IMR-90 (cell line): ENCODE results near the gene FGF9. TPM values are rescaled to one million over a fixed set of nuclear protein-coding genes. Genes with fewer than 3 reads are reported as not detected.

ENCODE experiments used
- ATAC-seq: fragments of 200-7000 bp; cut with Tn5 transposase; 2 replicates; pipeline ENCODE4 v1.9.1; 2020; ENCODE audit warnings: low read depth, mild to moderate bottlenecking, moderate library complexity
- BruUV-seq: library from RNA; stranded (reverse); fragments of 400-500 nt; replicated peaks from 2 replicates; lab custom pipeline; 2021; lab: Mats Ljungman, UMichigan
- CTCF ChIA-PET: fragments of 300-600 bp; formaldehyde crosslinking; extraction: SDS; loops from one replicate; lab custom pipeline; 2021; ENCODE audit warnings: antibody characterized with exemption; lab: Yijun Ruan, JAX
- POLR2A ChIA-PET: fragments of 300-600 bp; sonication (Branson Sonifier 250); formaldehyde crosslinking; loops from one replicate; lab custom pipeline; 2022; ENCODE audit warnings: antibody characterized with exemption; ENCODE audit not compliant: unreplicated experiment; lab: Charles Lee
- DNase-seq: peaks from one replicate; pipeline ENCODE4 v3.0.0; 2013
- H2AFZ ChIP-seq: replicated peaks from 2 replicates; pipeline ENCODE3; 2013; ENCODE audit warnings: low read length, mild to moderate bottlenecking; ENCODE audit not compliant: poor library complexity
- H2AK5ac ChIP-seq: 2 replicates; pipeline ENCODE4 v1.6.1; 2013; ENCODE audit warnings: low read depth, low read length, inconsistent platforms
- H2AK9ac ChIP-seq: replicated peaks from 2 replicates; pipeline ENCODE3; 2013; ENCODE audit warnings: mild to moderate bottlenecking, low read depth, low read length, moderate library complexity; ENCODE audit not compliant: poor library complexity
- H2BK120ac ChIP-seq: 2 replicates; pipeline ENCODE4 v1.6.1; 2013; ENCODE audit warnings: low read depth, low read length, inconsistent platforms
- H2BK15ac ChIP-seq: 3 replicates; pipeline ENCODE4 v1.6.1; 2013; ENCODE audit warnings: low read depth, low read length, inconsistent platforms
- H2BK20ac ChIP-seq: 2 replicates; pipeline ENCODE4 v1.6.1; 2013; ENCODE audit warnings: low read depth, mild to moderate bottlenecking, inconsistent platforms, low read length, moderate library complexity
- H2BK5ac ChIP-seq: 2 replicates; pipeline ENCODE4 v1.6.1; 2013; ENCODE audit warnings: mild to moderate bottlenecking, low read depth, low read length, inconsistent platforms; ENCODE audit not compliant: poor library complexity, severe bottlenecking
- H3K14ac ChIP-seq: replicated peaks from 2 replicates; pipeline ENCODE4 v1.6.1; 2013; ENCODE audit warnings: low read depth, low read length, inconsistent platforms
- H3K18ac ChIP-seq: 2 replicates; pipeline ENCODE4 v1.6.1; 2013; ENCODE audit warnings: low read depth, low read length, control low read depth
- H3K23ac ChIP-seq: 2 replicates; pipeline ENCODE4 v1.6.1; 2013; ENCODE audit warnings: low read depth, low read length, inconsistent platforms
- H3K27ac ChIP-seq: 2 replicates; pipeline ENCODE4 v1.5.1; 2013; ENCODE audit warnings: mild to moderate bottlenecking, control low read depth, low read length; ENCODE audit not compliant: insufficient read depth
- H3K27me3 ChIP-seq: 2 replicates; pipeline ENCODE4 v1.6.1; 2013; ENCODE audit warnings: low read length; ENCODE audit not compliant: control insufficient read depth, insufficient read depth
- H3K36me3 ChIP-seq: 2 replicates; pipeline ENCODE4 v1.6.1; 2013; ENCODE audit warnings: low read length, mixed read lengths; ENCODE audit not compliant: control insufficient read depth, insufficient read depth
- H3K4ac ChIP-seq: 2 replicates; pipeline ENCODE4 v1.6.1; 2013; ENCODE audit warnings: low read depth, low read length, inconsistent platforms
- H3K4me1 ChIP-seq: 2 replicates; pipeline ENCODE4 v1.6.1; 2013; ENCODE audit warnings: low read length, mixed read lengths; ENCODE audit not compliant: control insufficient read depth, insufficient read depth
- H3K4me2 ChIP-seq: 2 replicates; pipeline ENCODE4 v1.6.1; 2013; ENCODE audit warnings: low read depth, mild to moderate bottlenecking, control low read depth, low read length, moderate library complexity
- H3K4me3 ChIP-seq: 2 replicates; pipeline ENCODE4 v1.5.1; 2013; ENCODE audit warnings: low read depth, mild to moderate bottlenecking, control low read depth, low read length, moderate library complexity; ENCODE audit not compliant: insufficient read depth
- H3K56ac ChIP-seq: 2 replicates; pipeline ENCODE4 v1.6.1; 2013; ENCODE audit warnings: low read length, inconsistent platforms; ENCODE audit not compliant: insufficient read depth; ENCODE audit errors: extremely low read depth
- H3K79me1 ChIP-seq, 2 experiments: 2 replicates each; pipeline ENCODE4 v1.6.1; 2013; ENCODE audit warnings: low read length in 2 of 2, inconsistent platforms in 1 of 2, low read depth in 1 of 2
- H3K9ac ChIP-seq: 2 replicates; pipeline ENCODE4 v1.6.1; 2013; ENCODE audit warnings: low read depth, low read length, control low read depth
- H3K9me1 ChIP-seq: 2 replicates; pipeline ENCODE4 v1.6.1; 2013; ENCODE audit warnings: low read length, inconsistent platforms; ENCODE audit not compliant: insufficient read depth
- H3K9me3 ChIP-seq: 2 replicates; pipeline ENCODE4 v1.6.1; 2013; ENCODE audit warnings: low read length; ENCODE audit not compliant: control insufficient read depth, insufficient read depth
- H4K20me1 ChIP-seq: 2 replicates; pipeline ENCODE4 v1.6.1; 2013; ENCODE audit warnings: low read length, inconsistent platforms; ENCODE audit not compliant: insufficient read depth
- H4K5ac ChIP-seq: 2 replicates; pipeline ENCODE4 v1.6.1; 2013; ENCODE audit warnings: mild to moderate bottlenecking, low read depth, low read length, control low read depth
- H4K8ac ChIP-seq, 2 experiments: 2 replicates each; pipeline ENCODE4 v1.6.1; 2013; ENCODE audit warnings: low read depth in 2 of 2, low read length in 2 of 2, control low read depth in 1 of 2, inconsistent platforms in 1 of 2
- H4K91ac ChIP-seq: 2 replicates; pipeline ENCODE4 v1.6.1; 2013; ENCODE audit warnings: low read depth, low read length, inconsistent platforms; ENCODE audit not compliant: insufficient read depth
- CEBPB ChIP-seq: IDR thresholded peaks from 2 replicates; pipeline ENCODE4 v1.6.1; 2012; ENCODE audit warnings: low read depth, low read length, improper control_type of control experiment
- FOS ChIP-seq: fragments of 150-350 bp; IDR thresholded peaks from 2 replicates; pipeline ENCODE4 v1.6.1; 2016; ENCODE audit warnings: low read depth, low read length
- MAFK ChIP-seq: IDR thresholded peaks from 2 replicates; pipeline ENCODE4 v1.6.1; 2012; ENCODE audit warnings: low read depth, low read length, improper control_type of control experiment
- RCOR1 ChIP-seq: IDR thresholded peaks from 2 replicates; pipeline ENCODE4 v1.6.1; 2012; ENCODE audit warnings: mild to moderate bottlenecking, low read length, improper control_type of control experiment; ENCODE audit not compliant: insufficient replicate concordance
- RFX5 ChIP-seq: IDR thresholded peaks from 2 replicates; pipeline ENCODE4 v1.8.0; 2012; ENCODE audit warnings: low read depth, mild to moderate bottlenecking, low read length, moderate library complexity
- SMC3 ChIP-seq: fragments of 150-350 bp; IDR thresholded peaks from 2 replicates; pipeline ENCODE4 v1.6.1; 2016; ENCODE audit warnings: low read depth, mild to moderate bottlenecking, antibody characterized with exemption, low read length, moderate library complexity
- WGBS, 2 experiments: methylation state at CpG; one replicate each; pipeline versions ENCODE4 v1.1.5 to v1.1.7; 2013; ENCODE audit warnings: missing lambda C conversion rate in 2 of 2; ENCODE audit not compliant: insufficient read length in 1 of 2; ENCODE audit errors: extremely low coverage in 2 of 2; 5-methylcytosine and 5-hydroxymethylcytosine counted together
- dilution Hi-C: fragments of 300-500 bp; cut with HindIII; formaldehyde crosslinking; loops from one replicate; pipeline ENCODE4 v1.14.3; 2018; ENCODE audit warnings: low sequenced_read_pairs; ENCODE audit not compliant: unreplicated experiment
- in situ Hi-C: fragments of 300-500 bp; cut with MboI; formaldehyde crosslinking; loops from 3 replicates; pipeline ENCODE4 v1.14.3; 2019; ENCODE audit warnings: low sequenced_read_pairs, inconsistent platforms, mixed read lengths
- intact Hi-C: fragments of 100-400 bp; cut with micrococcal nuclease; formaldehyde crosslinking; loops from 2 replicates; pipeline ENCODE4 v1.10.0; 2022
- polyA plus RNA-seq, 3 experiments: library from polyadenylated mRNA; depleted of rRNA; stranded (reverse); fragments of >200 nt; gene quantifications; 2 replicates each; pipeline ENCODE4 v1.2.3, GENCODE V29; 2012; ENCODE audit warnings: low replicate concordance in 1 of 3
- total RNA-seq: library from RNA; depleted of rRNA; stranded (reverse); fragments of >200 nt; gene quantifications from 2 replicates; pipeline ENCODE4 v1.2.3, GENCODE V29; 2012

Gene FGF9
- total and polyA plus RNA-seq, 2 of the 4 experiments (the other 2 are of a cell fraction), result under 0.01 to 0.05 TPM

GRCh38 chr13:21685485-21686064 lies 14.7 kb downstream of the FGF9 start:
- H3K14ac ChIP-seq, result no peak overlapping the region
- no peak for ATAC-seq
- dilution Hi-C loops, result no loop called here
- H2AK9ac ChIP-seq, result no peak overlapping the region
- DNase-seq, result no peak
- TF ChIP-seq CEBPB (no peak), FOS (no peak), RCOR1 (no peak), RFX5 (no peak), MAFK (no peak), SMC3 (no peak)
- H4K91ac ChIP-seq, result no peak overlapping the region
- no peaks in the 10 kb centered on the region for H3K9me3 ChIP-seq
- peaks cover 10% of the 10 kb centered on the region for H3K4me1 ChIP-seq
- H3K36me3 ChIP-seq, result peaks cover 2% of the 10 kb centered on the region; the same call in 1 of the 2 replicates
- H2AFZ ChIP-seq, result no peak overlapping the region
- H4K20me1 ChIP-seq, result no peaks in the 10 kb centered on the region
- H3K27ac ChIP-seq, result no peak overlapping the region
- no peak overlapping the region for H3K4me3 ChIP-seq
- ChIA-PET POLR2A (no interaction called here), CTCF (no interaction called here)
- H3K23ac ChIP-seq, result no peak overlapping the region
- intact Hi-C loops, result no loop called here
- H3K27me3 ChIP-seq, result peaks cover 11% of the 10 kb centered on the region
- no peak overlapping the region for H3K56ac ChIP-seq
- H4K8ac ChIP-seq, result no peak overlapping the region
- H2BK20ac ChIP-seq, result no peak overlapping the region
- no peak overlapping the region for H3K18ac ChIP-seq
- H2BK5ac ChIP-seq, result no peak overlapping the region
- no peak overlapping the region for H3K4me2 ChIP-seq
- no peak overlapping the region for H3K9ac ChIP-seq
- in situ Hi-C loops, result no loop called here
- WGBS, 2 experiments, result 80 to 100% methylated on average over 1 to 2 of the region's 7 CpGs
- no peak overlapping the region for H3K4ac ChIP-seq
- BruUV-seq, result no TSS peak
- H2BK120ac ChIP-seq, result no peak overlapping the region
- H2BK15ac ChIP-seq, result no peak overlapping the region
- no peak overlapping the region for H2AK5ac ChIP-seq
- no peak overlapping the region for H4K5ac ChIP-seq
- no peaks in the 10 kb centered on the region for H3K79me1 ChIP-seq
- peaks cover 13% of the 10 kb centered on the region for H3K9me1 ChIP-seq
